Stomach (tissue), 9 donors: ENCODE data around the gene EPB41L2. TPM values are rescaled to one million over a fixed set of nuclear protein-coding genes. Genes with fewer than 3 reads are reported as not detected.

ENCODE experiments used
- DNase-seq, 2 donors: peaks; one replicate each; pipeline versions ENCODE4 v3.0.0 to v3.0.0-alpha.2; 2013 to 2019
- H3K27ac ChIP-seq, 5 donors: fragments of 200-600 bp in 4 of 5; sonication (generic) in 4 of 5; one replicate each; pipeline ENCODE4 v1.5.1; 2013 to 2019; ENCODE audit warnings: mild to moderate bottlenecking in 1 of 5, moderate library complexity in 1 of 5
- H3K27me3 ChIP-seq, 3 donors: fragments of 200-600 bp; sonication (generic); one replicate each; pipeline ENCODE4 v1.5.1; 2017 to 2019; ENCODE audit warnings: mixed run types in 1 of 3
- H3K36me3 ChIP-seq, 4 donors: fragments of 200-600 bp; sonication (generic); 1 replicate in 3 of 4; 2 replicates in 1 of 4; pipeline ENCODE4 v1.5.1; 2016 to 2019
- H3K4me1 ChIP-seq, 4 donors: fragments of 200-600 bp; sonication (generic); one replicate each; pipeline ENCODE4 v1.5.1; 2016 to 2019
- H3K4me3 ChIP-seq, 4 donors: fragments of 200-600 bp; sonication (generic) in 3 of 4; one replicate each; pipeline ENCODE4 v1.5.1; 2016 to 2019; ENCODE audit warnings: mild to moderate bottlenecking in 1 of 4
- H3K9me3 ChIP-seq, 4 donors: fragments of 200-600 bp; sonication (generic); one replicate each; pipeline ENCODE4 v1.5.1; 2016 to 2019
- CTCF ChIP-seq, 7 experiments: fragments of 450-650 bp in 4 of 7; fragments of 200-600 bp in 3 of 7; sonication (generic) in 3 of 7; IDR thresholded peaks; one replicate each; pipeline ENCODE4 v1.5.1; 2016 to 2019; ENCODE audit warnings: antibody characterized with exemption in 7 of 7, control low read depth in 2 of 7, mild to moderate bottlenecking in 1 of 7
- EP300 ChIP-seq: sonication (generic); formaldehyde crosslinking; IDR thresholded peaks from one replicate; pipeline ENCODE4 v1.6.1; 2017; ENCODE audit warnings: antibody characterized with exemption
- POLR2A ChIP-seq, 4 donors: fragments of 450-650 bp; IDR thresholded peaks; one replicate each; pipeline ENCODE4 v1.6.1; 2016; ENCODE audit warnings: antibody characterized with exemption in 4 of 4, control low read depth in 2 of 4, mild to moderate bottlenecking in 1 of 4, moderate library complexity in 1 of 4
- POLR2AphosphoS5 ChIP-seq, 3 donors: sonication (generic); formaldehyde crosslinking; IDR thresholded peaks; one replicate each; pipeline ENCODE4 v1.6.1; 2016; ENCODE audit warnings: antibody characterized with exemption in 3 of 3
- WGBS, 5 donors: extraction: QIAGEN DNeasy Blood & Tissue Kit in 3 of 5; methylation state at CpG; one replicate each; pipeline versions ENCODE4 v1.1.5 to v1.1.7; 2013 to 2018; 5-methylcytosine and 5-hydroxymethylcytosine counted together
- intact Hi-C: fragments of 100-400 bp; cut with DNase I; formaldehyde crosslinking; loops from one replicate; pipeline ENCODE4 v1.15.1; 2023; ENCODE audit warnings: low total_unique reads
- polyA plus RNA-seq, 3 donors: library from polyadenylated mRNA; stranded (reverse); fragments of 200-250 nt; gene quantifications; one replicate each; pipeline ENCODE4 v1.2.3, GENCODE V29; 2013
- total RNA-seq, 5 donors: library from RNA; depleted of rRNA; stranded (reverse); fragments of >200 nt; gene quantifications; one replicate each; pipeline versions ENCODE4 v1.1.0 to v1.2.3, GENCODE V29; 2014 to 2016
- donor health status: healthy with polysubstance abuse.
- donor health status: Bipolar disorder and iron deficiency.
- donor health status: healthy.

Gene EPB41L2
- total and polyA plus RNA-seq, 8 donors = 12.5 to 238 (median 30.2) TPM

- no peak for DNase-seq
- intact Hi-C loops = no loop called here
- Histone ChIP-seq H3K27ac (no peak overlapping the region), H3K27me3 (no peaks in the 10 kb centered on the region), H3K4me3 (no peak overlapping the region), H3K9me3 (no peaks in the 10 kb centered on the region), H3K36me3 (no peaks in the 10 kb centered on the region), H3K4me1 (peaks cover 10 to 45% (median 20%) of the 10 kb centered on the region in 4 donors)
- TF ChIP-seq POLR2A (IDR thresholded peaks at IDR 0.05) = no peak
- no peak for TF ChIP-seq CTCF (IDR thresholded peaks at IDR 0.05)
- TF ChIP-seq EP300 = no peak
- TF ChIP-seq POLR2AphosphoS5 (IDR thresholded peaks at IDR 0.05) = no peak
- 31 to 64% (median 43%) methylated on average over 4 of the region's 4 CpGs for WGBS, 5 donors
These were observed 115.6 kb downstream of the EPB41L2 start for GRCh38 chr6:130947464-130947863.

- Histone ChIP-seq H3K27ac (peak overlapping the region in 1 of 5 donors; percentile 19), H3K36me3 (no peaks in the 10 kb centered on the region), H3K4me1 (peaks cover 10 to 45% (median 20%) of the 10 kb centered on the region in 4 donors), H3K27me3 (no peaks in the 10 kb centered on the region), H3K4me3 (no peak overlapping the region), H3K9me3 (no peaks in the 10 kb centered on the region)
- TF ChIP-seq CTCF (IDR thresholded peaks at IDR 0.05) (no peak), POLR2AphosphoS5 (IDR thresholded peaks at IDR 0.05) (no peak), EP300 (no peak), POLR2A (IDR thresholded peaks at IDR 0.05) (no peak)
- DNase-seq = no peak
- intact Hi-C loops = no loop called here
- WGBS, 5 donors = 26 to 69% (median 42%) methylated on average over 2 of the region's 2 CpGs
These were observed 117.0 kb downstream of the EPB41L2 start for GRCh38 chr6:130946076-130946475.

GRCh38 chr6:130945401-130945919, 117.6 kb downstream of the EPB41L2 start:
- Histone ChIP-seq H3K4me3 (no peak overlapping the region), H3K4me1 (peaks cover 10 to 45% (median 20%) of the 10 kb centered on the region in 4 donors), H3K27ac (peak overlapping the region in 2 of 5 donors; percentile 2 to 19), H3K27me3 (no peaks in the 10 kb centered on the region), H3K36me3 (no peaks in the 10 kb centered on the region), H3K9me3 (no peaks in the 10 kb centered on the region)
- intact Hi-C loops = no loop called here
- TF ChIP-seq POLR2AphosphoS5 (IDR thresholded peaks at IDR 0.05) = no peak
- no peak for TF ChIP-seq CTCF (IDR thresholded peaks at IDR 0.05)
- TF ChIP-seq POLR2A (IDR thresholded peaks at IDR 0.05) = no peak
- no peak for TF ChIP-seq EP300
- WGBS, 5 donors = 21 to 46% (median 26%) methylated on average over 4 of the region's 4 CpGs
- DNase-seq = peak in 1 of 2 donors; percentile 31

GRCh38 chr6:130944486-130944885, 118.6 kb downstream of the EPB41L2 start:
- WGBS, 5 donors = 34 to 61% (median 44%) methylated on average over 2 of the region's 2 CpGs
- H3K27ac ChIP-seq = peak overlapping the region in 2 of 5 donors; percentile 20 to 32
- no peak for TF ChIP-seq POLR2A (IDR thresholded peaks at IDR 0.05)
- TF ChIP-seq CTCF (IDR thresholded peaks at IDR 0.05) = no peak
- TF ChIP-seq EP300 = no peak
- TF ChIP-seq POLR2AphosphoS5 (IDR thresholded peaks at IDR 0.05) = no peak

More at GRCh38 chr6:130944486-130944885, 118.6 kb downstream of the EPB41L2 start:
- intact Hi-C loops = no loop called here
- DNase-seq = no peak
- H3K27me3 ChIP-seq = no peaks in the 10 kb centered on the region
- peaks cover 10 to 45% (median 20%) of the 10 kb centered on the region in 4 donors for H3K4me1 ChIP-seq
- H3K9me3 ChIP-seq = no peaks in the 10 kb centered on the region
- H3K36me3 ChIP-seq = no peaks in the 10 kb centered on the region
- H3K4me3 ChIP-seq = no peak overlapping the region
